ENCODE data around the gene TCEA3. TPM values are rescaled to one million over a fixed set of nuclear protein-coding genes. Genes with fewer than 3 reads are reported as not detected.

The TCEA3 gene
- total and polyA plus RNA-seq, 12 donors, result 25.1 to 93.0 (median 67.2) TPM

GRCh38 chr1:23339632-23340031, 84.9 kb downstream of the TCEA3 start:
- Histone ChIP-seq H3K4me3 (no peak overlapping the region), H3K36me3 (peaks cover 0 to 39% (median 20%) of the 10 kb centered on the region in 9 donors), H3K27me3 (no peaks in the 10 kb centered on the region), H3K4me1 (peaks cover 2 to 63% (median 55%) of the 10 kb centered on the region in 9 donors), H3K9me3 (no peaks in the 10 kb centered on the region), H3K27ac (no peak overlapping the region)
- no peak for DNase-seq
- WGBS, 2 donors, result 70 to 75% methylated on average over 4 of the region's 4 CpGs
- no peak for ATAC-seq
- no peak for TF ChIP-seq CTCF (IDR thresholded peaks at IDR 0.05)
- intact Hi-C loops (cut with DNase I), result loop anchor here in 6 of 10 donors (5.0 to 10.0 kb wide), 3 partner anchors 63 to 143 kb away; partner anchors contain the start of gene ASAP3 (in 1 of the 6)

GRCh38 chr1:23337869-23338268, 86.7 kb downstream of the TCEA3 start:
- no peaks in the 10 kb centered on the region for H3K27me3 ChIP-seq
- H3K27ac ChIP-seq, result no peak overlapping the region
- DNase-seq (no peak), ATAC-seq (no peak)
- intact Hi-C loops (cut with DNase I), result no loop called here
- 67 to 71% methylated on average over 2 of the region's 2 CpGs for WGBS, 2 donors
- H3K9me3 ChIP-seq, result no peaks in the 10 kb centered on the region
- peaks cover 2 to 58% (median 51%) of the 10 kb centered on the region in 9 donors for H3K4me1 ChIP-seq
- H3K4me3 ChIP-seq, result no peak overlapping the region
- no peak for TF ChIP-seq CTCF (IDR thresholded peaks at IDR 0.05)
- H3K36me3 ChIP-seq, result peaks cover 0 to 56% (median 37%) of the 10 kb centered on the region in 9 donors

GRCh38 chr1:23331713-23332112, 92.8 kb downstream of the TCEA3 start:
- H3K27ac ChIP-seq, result no peak overlapping the region
- no peak for ATAC-seq
- no peak overlapping the region for H3K4me3 ChIP-seq
- H3K27me3 ChIP-seq, result no peaks in the 10 kb centered on the region
- H3K4me1 ChIP-seq, result peaks cover 0 to 4% (median 0%) of the 10 kb centered on the region in 9 donors
- intact Hi-C loops (cut with DNase I), result no loop called here
- peaks cover 0 to 100% (median 51%) of the 10 kb centered on the region in 9 donors for H3K36me3 ChIP-seq
- DNase-seq, result no peak
- TF ChIP-seq CTCF (IDR thresholded peaks at IDR 0.05), result no peak
- H3K9me3 ChIP-seq, result no peaks in the 10 kb centered on the region
- WGBS, 2 donors, result 92% methylated on average over 8 of the region's 8 CpGs

Other genes with a start within 250 kb of the TCEA3 start
- gene HTR1D, start 207.2 kb downstream of the TCEA3 start, total RNA-seq, result not detected
- under 1 TPM; 0.01 to 0.07 TPM for gene HTR1D, start 207.2 kb downstream of the TCEA3 start, polyA plus RNA-seq
- gene HNRNPR, start 80.5 kb downstream of the TCEA3 start, total RNA-seq, result 10 to 100 TPM; 56.7 to 72.7 (median 66.4) TPM
- 10 to 100 TPM; 44.6 to 60.3 TPM for gene HNRNPR, start 80.5 kb downstream of the TCEA3 start, polyA plus RNA-seq
- 10 to 100 TPM in 9 of 10 donors, 1 to 10 TPM in 1; 9.4 to 25.5 (median 16.3) TPM for gene ZNF436, start 54.9 kb downstream of the TCEA3 start, total RNA-seq
- 1 to 10 TPM; 3.3 to 4.2 TPM for gene ZNF436, start 54.9 kb downstream of the TCEA3 start, polyA plus RNA-seq
- gene ASAP3, start 59.4 kb upstream of the TCEA3 start, total RNA-seq, result 10 to 100 TPM; 15.5 to 58.4 (median 30.4) TPM
- 10 to 100 TPM; 22.9 to 58.2 TPM for gene ASAP3, start 59.4 kb upstream of the TCEA3 start, polyA plus RNA-seq
- 1 to 10 TPM in 1 of 10 donors, under 1 TPM in 8, not detected in 1; 0.04 to 2.3 (median 0.17) TPM for gene E2F2, start 106.5 kb upstream of the TCEA3 start, total RNA-seq
- gene E2F2, start 106.5 kb upstream of the TCEA3 start, polyA plus RNA-seq, result under 1 TPM in 1 of 2 donors, not detected in 1; 0.06 TPM
- gene ID3, start 134.8 kb upstream of the TCEA3 start, total RNA-seq, result 100 to 1,000 TPM in 3 of 10 donors, 10 to 100 TPM in 7; 44.7 to 148 (median 83.4) TPM
- gene ID3, start 134.8 kb upstream of the TCEA3 start, polyA plus RNA-seq, result 100 to 1,000 TPM in 1 of 2 donors, 10 to 100 TPM in 1; 73.6 to 217 TPM